Gastrocnemius medialis (tissue), 4 donors: ENCODE data around the gene REG4. TPM values are rescaled to one million over a fixed set of nuclear protein-coding genes. Genes with fewer than 3 reads are reported as not detected.

ENCODE experiments used
- ATAC-seq, 2 donors: fragments of 150-250 bp; one replicate each; pipeline ENCODE4 v1.9.1; 2016
- DNase-seq, 2 donors: peaks; one replicate each; pipeline ENCODE4 v3.0.0-alpha.2; 2019
- H3K27ac ChIP-seq, 4 donors: fragments of 200-600 bp; sonication (generic); 1 replicate in 1 of 4; 2 replicates in 3 of 4; pipeline ENCODE4 v1.5.1; 2016 to 2018; ENCODE audit warnings: mild to moderate bottlenecking in 2 of 4, moderate library complexity in 1 of 4
- H3K27me3 ChIP-seq, 3 donors: fragments of 200-600 bp; sonication (generic) in 2 of 3; 1 replicate in 1 of 3; 2 replicates in 2 of 3; pipeline versions ENCODE4 v1.5.1 to v1.6.0; 2016 to 2019; ENCODE audit warnings: mild to moderate bottlenecking in 1 of 3, moderate library complexity in 1 of 3
- H3K36me3 ChIP-seq, 2 donors: fragments of 200-600 bp; sonication (generic) in 1 of 2; one replicate each; pipeline ENCODE4 v1.5.1; 2017 to 2018
- H3K4me1 ChIP-seq, 2 donors: fragments of 200-600 bp; sonication (generic) in 1 of 2; one replicate each; pipeline ENCODE4 v1.5.1; 2016 to 2017; ENCODE audit warnings: mild to moderate bottlenecking in 2 of 2
- H3K4me3 ChIP-seq, 4 donors: fragments of 200-600 bp; sonication (generic) in 3 of 4; 1 replicate in 1 of 4; 2 replicates in 3 of 4; pipeline ENCODE4 v1.5.1; 2016 to 2019; ENCODE audit warnings: mild to moderate bottlenecking in 2 of 4
- H3K9me3 ChIP-seq, 3 donors: fragments of 200-600 bp; sonication (generic) in 2 of 3; 1 replicate in 1 of 3; 2 replicates in 2 of 3; pipeline ENCODE4 v1.5.1; 2016 to 2019
- CTCF ChIP-seq, 5 experiments: fragments of 450-650 bp in 3 of 5; fragments of 200-600 bp in 2 of 5; sonication (generic) in 2 of 5; IDR thresholded peaks in 4 of 5; conservative IDR thresholded peaks in 1 of 5; 1 replicate in 4 of 5; 2 replicates in 1 of 5; pipeline ENCODE4 v1.5.1; 2016 to 2019; ENCODE audit warnings: antibody characterized with exemption in 5 of 5, mild to moderate bottlenecking in 3 of 5, moderate library complexity in 3 of 5
- POLR2A ChIP-seq, 2 donors: fragments of 450-650 bp; IDR thresholded peaks; one replicate each; pipeline ENCODE4 v1.6.1; 2017; ENCODE audit warnings: antibody characterized with exemption in 2 of 2, mild to moderate bottlenecking in 2 of 2, moderate library complexity in 2 of 2
- in situ Hi-C, 4 donors: fragments of 200-750 bp; cut with MboI; loops; one replicate each; pipeline versions ENCODE4 v1.15.0 to v1.8.0; 2017; ENCODE audit warnings: low sequenced_read_pairs in 4 of 4
- intact Hi-C: fragments of 100-400 bp; cut with DNase I; formaldehyde crosslinking; loops from one replicate; pipeline ENCODE4 v1.15.1; 2023; ENCODE audit warnings: low total_unique reads
- total RNA-seq, 4 donors: library from RNA; depleted of rRNA; stranded (reverse); fragments of >200 nt; gene quantifications; one replicate each; pipeline versions ENCODE4 v1.1.0 to v1.2.3, GENCODE V29; 2016

The REG4 gene
- total RNA-seq, 4 donors from 2014 or later: not detected

GRCh38 chr1:119795261-119796200 lies 15.7 kb downstream of the REG4 start:
- Histone ChIP-seq H3K4me3 (no peak overlapping the region), H3K4me1 (no peaks in the 10 kb centered on the region), H3K27me3 (no peaks in the 10 kb centered on the region), H3K36me3 (no peaks in the 10 kb centered on the region), H3K27ac (no peak overlapping the region), H3K9me3 (no peaks in the 10 kb centered on the region)
- intact Hi-C loops: no loop called here
- ATAC-seq (no peak), DNase-seq (no peak)
- in situ Hi-C loops: no loop called here
- TF ChIP-seq POLR2A (IDR thresholded peaks at IDR 0.05) (no peak), CTCF (IDR thresholded peaks at IDR 0.05 in 4 of 5, conservative IDR thresholded peaks at IDR 0.05 in 1 of 5) (no peak)

DNA sequence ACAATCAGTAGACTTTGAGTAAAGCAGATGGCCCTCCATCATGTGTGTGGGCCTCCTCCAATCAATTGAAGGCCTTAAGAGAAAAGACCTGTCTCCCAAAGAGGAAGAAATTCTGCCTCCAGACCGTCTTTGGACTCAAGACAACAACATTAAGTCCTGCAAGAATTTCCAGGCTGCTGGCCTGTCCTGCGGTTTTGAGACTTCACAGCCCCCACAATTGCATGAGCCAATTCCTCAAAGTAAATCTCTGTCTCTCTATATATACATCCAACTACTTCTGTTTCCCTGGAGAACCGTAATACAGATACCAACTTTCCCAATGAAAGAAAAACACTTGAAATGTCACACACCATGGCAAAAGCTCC lies 16.4 kb downstream of the REG4 start:
- no peak for TF ChIP-seq CTCF (IDR thresholded peaks at IDR 0.05 in 4 of 5, conservative IDR thresholded peaks at IDR 0.05 in 1 of 5)
- no peak for TF ChIP-seq POLR2A (IDR thresholded peaks at IDR 0.05)
- in situ Hi-C loops: no loop called here
- no peak for ATAC-seq

DNA sequence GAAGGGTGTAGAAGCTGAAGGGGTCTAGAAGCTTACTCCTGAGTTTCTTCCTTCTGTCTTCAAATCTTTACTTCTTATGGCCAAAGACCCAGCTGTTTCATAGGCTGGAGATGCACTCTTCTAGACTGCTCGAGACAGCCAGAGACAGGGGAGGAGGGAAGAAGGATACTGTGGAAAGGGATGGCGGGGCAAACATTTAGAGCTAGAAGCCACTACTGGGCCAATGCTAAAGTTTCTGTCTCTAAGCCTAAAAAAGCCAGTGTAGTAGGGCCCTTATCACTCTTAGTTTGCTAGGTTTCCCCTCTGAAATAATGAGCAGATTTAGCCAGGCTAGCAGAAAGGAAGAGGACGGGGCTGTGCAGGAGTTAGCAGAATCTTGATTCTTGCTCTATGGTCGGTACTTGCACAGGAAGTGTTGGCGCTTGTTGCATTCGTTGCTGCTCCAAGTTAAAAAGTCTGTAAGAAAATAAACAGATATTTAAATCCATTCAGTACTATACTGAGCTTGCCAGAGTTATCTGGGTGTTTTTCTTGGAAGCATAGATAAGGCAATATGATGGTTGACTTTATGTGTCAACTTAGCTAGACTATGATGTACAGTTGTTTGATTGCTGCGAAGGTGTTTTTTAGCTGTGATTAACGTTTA lies 16.9 kb downstream of the REG4 start:
- Histone ChIP-seq H3K9me3 (no peaks in the 10 kb centered on the region), H3K4me3 (no peak overlapping the region), H3K4me1 (no peaks in the 10 kb centered on the region), H3K27ac (no peak overlapping the region), H3K27me3 (no peaks in the 10 kb centered on the region), H3K36me3 (no peaks in the 10 kb centered on the region)
- DNase-seq (no peak), ATAC-seq (no peak)
- TF ChIP-seq POLR2A (IDR thresholded peaks at IDR 0.05) (no peak), CTCF (IDR thresholded peaks at IDR 0.05 in 4 of 5, conservative IDR thresholded peaks at IDR 0.05 in 1 of 5) (no peak)
- in situ Hi-C loops (no loop called here), intact Hi-C loops (no loop called here)

More for the DNA sequence above, 16.4 kb downstream of the REG4 start:
- no peak overlapping the region for H3K4me3 ChIP-seq
- no peak for DNase-seq
- no peaks in the 10 kb centered on the region for H3K4me1 ChIP-seq
- no peaks in the 10 kb centered on the region for H3K9me3 ChIP-seq
- intact Hi-C loops: no loop called here
- H3K27me3 ChIP-seq: no peaks in the 10 kb centered on the region
- no peaks in the 10 kb centered on the region for H3K36me3 ChIP-seq
- H3K27ac ChIP-seq: no peak overlapping the region

DNA sequence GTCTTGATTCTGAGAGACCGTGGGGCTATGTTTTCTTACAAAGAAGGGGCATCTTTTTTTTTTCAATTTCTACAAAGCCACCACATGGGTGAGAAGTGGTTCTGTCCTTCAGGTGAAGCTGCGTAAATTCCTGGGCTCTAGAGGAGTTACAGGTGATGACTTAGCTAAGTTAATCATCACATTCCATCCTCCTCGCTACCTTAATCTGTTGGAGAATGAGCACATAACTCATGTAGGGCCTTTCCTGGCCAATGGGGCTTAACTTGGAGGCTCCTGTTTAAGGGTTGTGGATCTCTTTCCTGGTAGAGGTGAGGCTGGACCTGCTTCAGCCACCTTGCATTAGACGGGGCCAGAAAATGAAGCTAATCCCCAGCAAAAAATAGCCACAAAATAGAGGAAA lies 19.9 kb downstream of the REG4 start:
- DNase-seq (no peak), ATAC-seq (no peak)
- H3K27ac ChIP-seq: no peak overlapping the region
- H3K4me3 ChIP-seq: no peak overlapping the region
- no peaks in the 10 kb centered on the region for H3K9me3 ChIP-seq
- no peaks in the 10 kb centered on the region for H3K27me3 ChIP-seq
- intact Hi-C loops (no loop called here), in situ Hi-C loops (no loop called here)
- H3K36me3 ChIP-seq: no peaks in the 10 kb centered on the region
- H3K4me1 ChIP-seq: no peaks in the 10 kb centered on the region
- TF ChIP-seq CTCF (IDR thresholded peaks at IDR 0.05 in 4 of 5, conservative IDR thresholded peaks at IDR 0.05 in 1 of 5) (no peak), POLR2A (IDR thresholded peaks at IDR 0.05) (no peak)
